ENCODE data around the gene METTL5. TPM values are rescaled to one million over a fixed set of nuclear protein-coding genes. Genes with fewer than 3 reads are reported as not detected.
"Not testable (repeated sequence)": the region's sequence is repeated elsewhere in the genome, so short reads cannot be mapped to it uniquely, and the experiment has no call there.

The METTL5 gene
- 30.0 and 30.4 TPM in 2 replicates for total RNA-seq

DNA sequence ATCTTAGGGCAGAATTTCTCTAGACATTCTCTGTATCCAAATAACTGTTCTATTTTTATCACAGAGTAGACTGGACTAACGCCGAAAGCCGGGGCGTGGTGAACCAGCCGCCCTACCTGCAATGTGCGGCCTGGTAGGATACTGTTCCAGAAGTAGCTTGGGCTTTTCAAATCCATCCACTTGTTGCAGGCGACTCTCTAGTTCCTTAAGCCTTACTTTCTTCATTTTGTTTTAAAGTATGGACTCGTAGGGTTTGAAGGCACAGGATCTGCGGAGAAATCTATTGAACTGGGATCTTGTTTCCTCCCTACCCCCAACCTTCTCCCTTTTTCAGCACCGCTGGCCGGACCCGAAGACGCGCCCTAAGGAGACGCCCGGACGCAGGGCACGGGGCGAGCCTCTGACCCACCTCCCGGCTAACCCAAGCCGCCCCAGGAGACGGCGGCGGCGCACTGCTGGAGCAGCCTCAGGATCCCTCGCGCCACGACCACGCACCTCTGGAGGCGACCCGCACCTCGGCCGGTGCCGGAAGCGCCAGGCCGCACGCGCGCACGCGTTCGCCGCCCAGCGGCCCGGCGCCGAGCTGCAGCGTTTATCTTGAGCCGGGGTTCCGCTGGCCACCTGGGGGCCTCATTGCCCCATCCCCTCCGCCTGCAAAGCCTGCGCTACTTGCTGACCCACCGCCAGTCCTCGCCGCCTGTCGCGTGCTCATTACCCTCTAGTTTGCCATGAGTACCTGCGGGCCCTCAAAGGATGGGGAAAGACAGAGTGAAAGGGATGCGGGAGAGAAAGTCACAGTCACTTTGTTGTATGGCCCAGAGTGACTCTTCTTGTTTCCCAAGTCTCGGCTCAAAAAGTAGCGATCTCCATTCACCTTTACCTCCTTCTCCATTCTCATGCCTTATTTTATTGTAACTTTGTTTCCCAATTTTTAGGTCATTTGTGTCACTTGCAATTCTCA lies at the start of gene METTL5:
METTL5 (minus strand) TSS at position 533 of the 961 bp plus-strand sequence; CDS start at position 225, 308 bp downstream.
- peak; percentile 55 to 82 for DNase-seq (ENCODE audit: low read depth in 2 of 2)

DNA sequence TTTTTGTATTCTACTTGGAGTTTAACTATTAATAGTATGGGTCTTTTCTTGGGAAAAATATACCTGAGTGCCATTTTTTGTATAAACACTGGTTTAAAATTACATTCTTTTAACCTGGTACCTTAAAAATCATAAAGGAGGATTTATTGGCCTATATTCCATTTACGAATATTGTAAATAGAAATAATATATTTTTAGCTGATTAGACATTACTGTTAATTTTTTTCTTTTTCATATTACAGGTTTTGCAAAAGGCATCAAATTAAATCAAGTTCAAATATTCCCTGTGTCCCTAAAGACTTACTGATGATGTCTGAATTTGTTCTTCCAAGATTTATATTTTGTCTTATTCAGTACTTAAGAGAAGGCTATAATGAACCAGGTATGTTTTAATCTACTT lies 47.3 kb upstream of the METTL5 start:
- DNase-seq (ENCODE audit: low read depth in 2 of 2): no peak

DNA sequence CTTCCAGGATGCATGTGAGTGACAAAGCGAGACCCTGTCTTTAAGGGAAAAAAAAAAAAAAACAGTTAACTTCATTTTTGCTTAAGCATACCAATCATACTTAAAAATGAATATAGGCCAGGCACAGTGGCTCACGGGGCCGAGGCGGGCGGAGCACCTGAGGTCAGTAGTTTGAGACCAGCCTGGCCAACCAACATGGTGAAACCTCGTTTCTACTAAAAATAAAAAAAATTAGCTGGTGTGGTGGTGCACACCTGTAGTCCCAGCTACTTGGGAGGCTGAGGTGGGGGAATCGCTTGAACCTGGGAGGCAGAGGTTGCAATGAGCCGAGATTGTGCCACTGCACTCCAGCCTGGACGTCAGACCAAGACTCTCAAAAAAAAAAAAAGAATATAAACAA lies 46.7 kb upstream of the METTL5 start:
- not testable (repeated sequence) for DNase-seq (ENCODE audit: low read depth in 2 of 2)

DNA sequence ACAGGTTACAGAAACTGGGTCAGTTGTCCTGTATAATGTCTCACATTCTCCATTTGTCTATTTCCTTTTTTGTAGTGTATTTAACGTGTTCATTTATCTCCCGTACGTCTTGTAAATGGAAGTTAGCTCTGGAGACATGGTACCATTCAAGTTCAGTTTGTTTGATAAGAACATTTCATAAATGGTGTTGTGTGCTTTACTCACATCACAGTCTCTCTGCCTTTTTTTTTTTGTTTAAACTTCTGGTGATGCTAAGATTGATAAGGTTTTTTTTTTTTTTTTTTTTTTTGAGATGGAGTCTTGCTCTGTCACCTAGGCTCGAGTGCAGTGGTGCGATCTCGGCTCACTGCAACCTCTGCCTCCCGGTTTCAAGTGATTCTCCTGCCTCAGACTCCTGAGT lies 44.2 kb upstream of the METTL5 start:
- no peak for DNase-seq (ENCODE audit: low read depth in 2 of 2)

DNA sequence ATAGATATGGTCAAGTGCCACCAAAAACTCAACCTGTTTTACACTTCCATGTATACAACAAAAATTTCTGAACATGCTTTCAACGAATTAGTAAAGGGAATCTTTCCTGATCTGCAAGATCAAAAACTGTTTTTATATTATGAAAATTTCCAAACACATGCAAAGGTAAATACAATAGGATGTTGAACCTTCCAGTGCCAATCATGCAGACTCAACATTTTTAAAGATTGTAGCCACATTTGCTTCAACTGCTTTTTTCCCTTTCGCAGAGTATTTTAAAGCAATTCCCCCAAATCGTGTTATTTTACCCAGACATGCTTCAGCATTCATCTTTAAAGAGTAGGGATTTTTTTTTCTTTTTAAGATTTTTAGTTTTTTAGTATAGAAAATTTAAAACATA lies 42.9 kb upstream of the METTL5 start:
- DNase-seq (ENCODE audit: low read depth in 2 of 2): no peak

DNA sequence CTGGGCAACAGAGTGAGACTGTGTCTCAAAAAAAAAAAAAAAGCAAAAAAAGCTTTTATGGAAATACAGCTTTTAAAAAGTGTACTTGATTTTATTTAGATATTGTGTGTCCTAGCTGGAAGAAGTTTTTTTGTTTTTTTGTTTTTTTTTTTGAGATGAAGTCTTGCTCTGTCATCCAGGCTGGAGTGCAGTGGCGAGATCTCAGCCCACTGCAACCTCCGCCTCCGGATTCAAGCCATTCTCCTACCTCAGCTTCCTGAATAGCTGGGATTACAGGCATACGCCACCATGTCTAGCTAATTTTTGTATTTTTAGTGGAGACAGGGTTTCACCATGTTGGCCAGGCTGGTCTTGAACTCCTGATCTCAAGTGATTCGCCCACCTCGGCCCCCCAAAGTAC lies 41.5 kb upstream of the METTL5 start:
- not testable (repeated sequence) for DNase-seq (ENCODE audit: low read depth in 2 of 2)

DNA sequence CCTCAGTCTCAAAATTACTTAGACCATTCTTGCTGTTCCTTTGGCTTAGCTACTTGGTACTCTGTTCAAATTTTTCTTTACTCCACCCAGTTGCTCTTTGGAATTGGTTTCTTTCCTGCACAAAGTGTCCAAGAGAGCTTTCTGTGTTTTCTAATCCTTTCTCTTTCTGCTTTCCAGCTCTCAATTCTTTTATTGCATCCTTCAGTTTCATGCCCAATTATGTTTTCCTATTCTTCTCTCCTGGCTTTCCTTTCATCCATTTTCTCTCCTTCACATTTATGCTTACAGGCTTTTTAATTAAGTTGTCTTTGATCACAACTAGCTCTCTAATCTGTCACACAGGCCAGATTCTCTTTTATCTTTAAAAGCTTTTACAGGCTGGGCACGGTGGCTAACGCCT lies 40.8 kb upstream of the METTL5 start:
- DNase-seq (ENCODE audit: low read depth in 2 of 2): no peak

DNA sequence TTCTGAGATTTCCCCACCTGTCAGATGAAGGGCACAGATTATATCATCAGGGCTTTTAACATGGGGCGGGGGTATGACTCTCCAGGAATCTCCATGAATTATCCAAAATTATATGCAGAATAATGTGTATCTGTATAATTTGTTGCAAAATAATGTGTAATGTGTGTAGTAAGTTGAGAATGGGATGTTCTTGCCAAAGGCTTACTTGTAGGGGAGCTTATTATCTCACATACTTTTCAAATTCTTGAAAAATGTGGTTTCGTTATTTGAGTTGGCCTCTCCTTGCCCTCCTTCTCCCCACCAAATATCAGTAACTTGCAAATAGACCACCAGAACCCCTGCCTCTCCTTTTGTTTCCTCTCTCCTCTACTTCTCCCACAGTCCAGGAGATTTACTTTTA lies 38.1 kb upstream of the METTL5 start:
- DNase-seq (ENCODE audit: low read depth in 2 of 2): no peak

DNA sequence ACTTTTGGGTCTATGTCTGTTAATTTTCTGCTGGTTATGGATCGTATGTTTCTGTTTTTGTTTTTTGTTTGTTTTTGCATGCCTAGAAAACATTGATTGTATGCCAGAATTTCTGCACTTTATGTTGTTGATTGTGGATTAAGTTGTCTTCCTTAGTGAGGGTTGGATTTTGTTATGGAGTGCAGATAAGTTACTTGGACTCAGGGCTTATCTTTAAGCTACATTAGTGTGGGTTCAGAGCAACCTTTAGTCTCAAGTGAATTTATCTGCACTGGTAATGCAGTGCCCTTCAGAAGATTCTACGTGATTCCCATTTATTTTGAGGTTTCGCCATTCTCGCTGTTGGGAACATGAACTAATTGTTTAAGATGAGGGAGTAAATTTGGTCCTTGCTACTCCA lies 35.4 kb upstream of the METTL5 start:
- DNase-seq (ENCODE audit: low read depth in 2 of 2): no peak

DNA sequence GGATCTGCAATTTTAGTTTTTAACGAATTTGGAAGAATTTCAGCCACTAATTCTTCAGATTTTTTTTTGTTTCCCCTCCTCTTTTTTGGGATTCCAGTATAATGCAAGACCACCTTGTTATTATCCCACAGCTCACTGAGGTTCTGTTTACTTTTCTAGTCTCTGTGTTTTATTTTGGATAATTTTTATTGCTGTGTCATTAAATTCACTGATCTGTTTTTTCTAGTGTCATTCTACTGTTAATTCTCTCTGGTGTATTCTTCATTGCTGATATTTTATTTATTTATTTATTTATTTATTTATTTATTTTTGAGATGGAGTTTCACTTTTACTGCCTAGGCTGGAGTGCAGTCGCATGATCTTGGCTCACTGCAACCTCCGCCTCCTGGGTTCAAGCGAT lies 34.7 kb upstream of the METTL5 start:
- DNase-seq (ENCODE audit: low read depth in 2 of 2): no peak

DNA sequence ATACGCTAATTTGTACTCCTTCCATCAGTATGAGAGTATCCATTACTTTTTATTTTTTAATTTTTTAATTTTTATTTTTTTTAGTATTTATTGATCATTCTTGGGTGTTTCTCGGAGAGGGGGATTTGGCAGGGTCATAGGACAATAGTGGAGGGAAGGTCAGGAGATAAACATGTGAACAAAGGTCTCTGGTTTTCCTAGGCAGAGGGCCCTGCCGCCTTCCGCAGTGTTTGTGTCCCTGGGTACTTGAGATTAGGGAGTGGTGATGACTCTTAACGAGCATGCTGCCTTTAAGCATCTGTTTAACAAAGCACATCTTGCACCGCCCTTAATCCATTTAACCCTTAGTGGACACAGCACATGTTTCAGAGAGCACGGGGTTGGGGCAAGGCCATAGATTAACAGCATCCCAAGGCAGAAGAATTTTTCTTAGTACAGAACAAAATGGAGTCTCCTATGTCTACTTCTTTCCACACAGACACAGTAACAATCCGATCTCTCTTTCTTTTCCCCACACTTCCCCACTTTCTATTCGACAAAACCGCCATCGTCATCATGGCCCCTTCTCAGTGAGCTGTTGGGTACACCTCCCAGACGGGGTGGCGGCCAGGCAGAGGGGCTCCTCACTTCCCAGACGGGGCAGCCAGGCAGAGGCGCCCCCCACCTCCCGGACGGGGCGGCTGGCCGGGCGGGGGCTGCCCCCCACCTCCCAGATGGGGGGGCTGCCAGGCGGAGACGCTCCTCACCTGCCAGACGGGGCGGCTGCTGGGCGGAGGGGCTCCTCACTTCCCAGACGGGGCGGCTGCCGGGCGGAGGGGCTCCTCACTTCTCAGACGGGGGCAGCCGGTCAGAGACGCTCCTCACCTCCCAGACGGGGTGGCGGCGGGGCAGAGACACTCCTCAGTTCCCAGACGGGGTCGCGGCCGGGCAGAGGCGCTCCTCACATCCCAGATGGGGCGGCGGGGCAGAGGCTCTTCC lies 30.9 kb upstream of the METTL5 start:
- not testable (repeated sequence) for DNase-seq (ENCODE audit: low read depth in 2 of 2)

DNA sequence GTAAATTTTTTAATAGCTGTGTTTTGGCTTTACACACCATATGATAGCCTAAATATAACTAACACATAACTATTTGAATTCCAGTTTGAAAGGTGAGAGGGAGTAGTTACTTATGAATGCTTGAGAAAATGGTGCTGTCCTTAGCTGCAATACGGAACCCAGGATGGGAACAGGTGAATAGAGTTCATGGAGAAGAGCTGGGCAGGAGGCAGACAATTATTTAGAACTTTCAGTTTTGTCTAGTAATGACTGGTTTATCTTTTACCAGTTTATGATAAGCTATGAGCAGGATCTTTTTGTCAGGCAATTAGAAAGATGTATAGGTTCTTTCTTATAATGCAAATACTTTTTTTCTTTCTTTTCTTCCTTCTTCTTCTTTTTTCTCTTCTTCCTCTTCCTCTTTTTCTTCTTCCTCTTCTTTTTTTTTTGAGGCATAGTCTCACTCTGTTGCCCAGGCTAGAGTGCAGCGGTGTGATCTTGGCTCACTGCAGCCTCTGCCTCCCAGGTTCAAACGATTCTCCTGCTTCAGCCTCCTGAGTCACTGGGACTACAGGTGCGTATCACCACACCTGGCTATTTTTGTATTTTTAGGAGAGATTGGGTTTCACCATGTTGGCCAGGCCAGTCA lies 28.4 kb upstream of the METTL5 start:
- DNase-seq (ENCODE audit: low read depth in 2 of 2): no peak

DNA sequence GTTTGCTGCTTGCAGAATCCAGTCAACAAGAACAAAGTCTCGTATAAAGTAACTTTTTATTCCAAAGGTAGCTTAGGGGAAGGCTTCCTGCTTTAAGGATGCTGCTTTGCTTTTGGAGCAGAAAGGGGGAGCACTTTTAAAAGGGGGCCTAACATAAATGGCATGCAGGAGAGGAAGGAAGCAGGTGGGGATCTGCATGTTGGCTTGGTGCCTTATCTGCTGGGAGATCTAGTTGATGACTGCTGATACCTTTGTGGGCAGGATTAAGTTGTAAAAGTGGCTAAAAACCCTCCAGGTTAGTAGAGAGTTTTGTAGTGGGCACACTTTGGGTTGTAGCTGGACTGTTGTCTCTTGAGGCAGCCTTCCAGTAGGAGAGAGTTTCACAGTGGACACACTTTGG lies 25.0 kb upstream of the METTL5 start:
- DNase-seq (ENCODE audit: low read depth in 2 of 2): no peak

DNA sequence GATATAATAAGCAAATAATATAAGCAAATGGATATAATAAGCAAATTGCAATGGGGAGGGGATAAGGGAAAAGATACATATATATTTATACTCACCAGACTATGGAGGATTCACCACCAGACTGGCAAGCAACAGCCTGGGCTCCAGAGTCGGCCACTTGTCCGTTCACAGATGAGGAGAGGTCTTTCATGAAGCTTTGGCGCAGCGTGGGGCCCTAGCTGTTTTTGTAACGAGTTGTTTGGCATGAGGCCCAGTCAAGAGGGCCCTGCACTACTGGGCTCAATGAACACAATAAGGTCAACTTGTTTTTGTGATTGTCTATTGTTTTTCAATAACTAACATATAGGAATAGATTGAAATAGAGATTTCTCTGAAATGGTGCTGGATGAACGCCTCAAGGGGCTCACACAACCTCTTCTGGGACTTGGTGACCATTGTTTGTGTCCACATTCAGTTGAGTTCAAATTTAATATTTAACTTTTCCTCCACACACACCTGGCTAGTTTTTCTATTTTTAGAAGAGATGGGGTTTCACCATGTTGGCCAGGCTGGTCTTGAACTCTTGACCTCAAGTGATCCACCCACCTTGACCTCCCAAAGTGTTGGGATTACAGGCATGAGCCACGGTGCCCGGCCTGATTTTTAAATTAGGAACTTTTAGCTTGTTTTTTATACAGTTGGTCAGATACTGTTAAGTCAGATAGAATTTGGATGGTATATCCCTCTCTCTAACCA lies 24.4 kb upstream of the METTL5 start:
- DNase-seq (ENCODE audit: low read depth in 2 of 2): peak in 1 of 2 donors; percentile 58

DNA sequence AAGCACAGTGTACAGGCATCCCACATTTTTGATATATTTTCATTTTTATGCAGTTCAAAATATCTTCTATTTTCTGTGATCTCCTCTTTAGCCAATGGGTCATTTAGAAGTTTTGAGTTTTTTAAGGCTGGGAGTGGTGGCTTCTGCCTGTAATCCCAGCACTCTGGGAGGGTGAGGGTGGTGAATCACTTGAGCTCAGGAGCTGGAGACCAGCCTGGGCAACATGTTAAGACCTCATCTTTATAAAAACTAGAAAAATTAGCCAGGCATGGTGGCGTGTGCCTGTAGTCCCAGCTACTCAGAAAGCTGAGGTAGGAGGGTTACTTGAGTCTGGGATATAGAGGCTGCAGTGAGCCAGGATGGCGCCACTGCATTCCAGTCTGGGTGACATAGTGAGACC lies 20.3 kb upstream of the METTL5 start:
- no peak for DNase-seq (ENCODE audit: low read depth in 2 of 2)

DNA sequence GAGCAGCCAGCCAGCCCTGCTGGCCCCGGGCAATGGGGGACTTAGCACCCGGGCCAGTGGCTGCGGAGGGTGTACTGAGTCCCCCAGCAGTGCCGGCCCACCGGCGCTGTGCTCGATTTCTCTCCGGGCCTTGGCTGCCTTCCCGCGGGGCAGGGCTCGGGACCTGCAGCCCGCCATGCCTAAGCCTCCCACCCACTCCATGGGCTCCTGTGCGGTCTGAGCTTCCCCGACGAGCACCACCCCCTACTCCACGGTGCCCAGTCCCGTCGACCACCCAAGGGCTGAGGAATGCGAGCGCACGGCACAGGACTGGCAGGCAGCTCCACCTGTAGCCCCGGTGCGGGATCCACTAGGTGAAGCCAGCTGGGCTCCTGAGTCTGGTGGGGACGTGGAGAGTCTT lies 16.9 kb upstream of the METTL5 start:
- DNase-seq (ENCODE audit: low read depth in 2 of 2): not testable (repeated sequence)

DNA sequence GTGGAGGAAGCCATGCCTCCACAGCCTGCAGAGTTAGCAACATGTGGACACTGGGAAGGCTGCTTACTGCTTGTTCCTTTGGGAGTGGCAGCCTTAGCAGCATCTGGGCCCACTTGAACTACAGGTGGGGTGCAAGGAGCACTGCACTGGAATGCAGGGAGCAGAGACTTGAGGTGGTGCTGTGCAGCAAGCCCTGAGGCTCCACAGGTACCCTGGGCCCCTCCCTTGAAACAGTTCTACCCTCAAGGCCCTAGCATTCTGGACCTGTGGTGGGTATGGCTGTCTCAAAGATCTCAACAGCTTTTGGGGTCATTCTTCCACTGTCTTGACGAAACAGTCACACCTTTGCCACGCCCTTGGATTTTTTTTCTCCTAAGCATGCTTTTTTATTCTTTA lies 16.0 kb upstream of the METTL5 start:
- no peak for DNase-seq (ENCODE audit: low read depth in 2 of 2)

DNA sequence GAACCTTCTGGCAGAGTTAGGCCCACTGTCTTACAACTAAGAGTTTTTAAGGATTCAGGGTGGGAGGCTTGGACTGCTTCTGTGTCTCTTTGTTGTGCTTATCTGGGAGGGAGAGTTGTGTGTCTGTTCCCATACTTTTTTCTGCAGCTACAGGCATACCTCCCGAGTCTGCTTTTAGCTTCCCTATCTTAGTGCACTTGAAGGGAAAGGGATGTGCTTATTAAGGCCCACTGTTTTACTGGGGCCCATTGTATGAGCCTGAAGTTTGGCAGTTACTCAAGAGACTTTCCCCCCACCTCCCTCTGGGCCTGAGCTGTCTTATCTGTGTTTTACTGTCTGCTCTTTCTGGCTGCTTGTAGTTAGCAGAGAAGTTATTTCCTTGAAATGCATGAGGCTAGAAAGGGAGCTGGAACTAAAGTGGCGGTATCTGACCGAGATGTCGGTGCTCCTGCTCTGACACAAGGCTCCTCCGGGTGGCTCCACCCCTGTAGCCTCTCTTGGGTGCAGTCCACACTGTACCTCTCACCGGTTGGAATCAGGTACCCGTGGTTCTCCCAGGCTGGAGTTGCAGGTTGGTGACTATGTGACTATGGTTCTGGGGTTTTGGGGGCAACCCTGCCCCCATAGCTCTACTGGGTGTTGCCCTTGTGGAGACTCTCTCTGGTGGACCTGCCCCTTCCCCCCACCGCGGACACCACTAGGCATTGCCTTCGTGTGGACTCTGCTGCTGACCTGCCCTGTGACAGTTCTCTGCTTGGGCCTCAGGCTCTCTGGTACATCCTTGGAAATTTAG lies 15.4 kb upstream of the METTL5 start:
- DNase-seq (ENCODE audit: low read depth in 2 of 2): no peak

DNA sequence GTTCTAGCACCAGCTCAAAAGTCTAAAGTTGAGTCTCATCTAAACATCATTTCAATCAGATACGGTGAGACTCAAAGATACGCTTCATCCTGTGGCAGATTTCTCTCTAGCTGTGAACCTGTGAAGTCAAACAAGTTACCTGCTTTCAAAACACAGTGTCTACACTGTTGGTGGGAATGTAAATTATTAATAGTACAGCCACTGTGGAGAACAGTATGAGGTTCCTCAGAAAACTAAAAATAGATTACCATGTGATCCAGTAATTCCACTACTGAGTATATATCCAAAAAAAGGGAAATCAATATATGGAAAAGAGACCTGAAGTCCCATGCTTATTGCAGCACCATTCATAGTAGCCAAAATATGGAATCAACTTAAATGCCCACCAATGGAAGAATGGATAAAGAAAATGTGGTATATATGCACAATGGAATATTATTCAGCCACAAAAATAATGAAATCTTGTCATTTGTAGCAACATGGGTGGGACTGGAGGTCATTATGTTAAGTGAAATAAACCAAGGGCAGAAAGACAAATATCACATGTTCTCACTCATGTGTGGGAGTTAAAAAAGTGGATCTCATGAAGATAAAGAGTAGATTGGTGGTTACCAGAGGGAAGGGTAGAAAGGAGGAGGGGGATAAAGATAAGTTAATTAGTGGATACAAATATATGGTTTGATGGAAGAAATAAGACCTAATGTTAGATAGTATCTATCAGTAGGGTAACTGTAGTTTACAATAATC lies 14.2 kb upstream of the METTL5 start:
- DNase-seq (ENCODE audit: low read depth in 2 of 2): no peak
